TTC549 (cell line): ENCODE data around the gene EPS8L3.
"Not testable (repeated sequence)": the region's sequence is repeated elsewhere in the genome, so short reads cannot be mapped to it uniquely, and the experiment has no call there.

Experiments
- FAIRE-seq: peaks from 2 replicates; lab custom pipeline; 2012; peaks lifted over from hg19 to GRCh38; lab: Jason Lieb, UNC

EPS8L3 gene

DNA sequence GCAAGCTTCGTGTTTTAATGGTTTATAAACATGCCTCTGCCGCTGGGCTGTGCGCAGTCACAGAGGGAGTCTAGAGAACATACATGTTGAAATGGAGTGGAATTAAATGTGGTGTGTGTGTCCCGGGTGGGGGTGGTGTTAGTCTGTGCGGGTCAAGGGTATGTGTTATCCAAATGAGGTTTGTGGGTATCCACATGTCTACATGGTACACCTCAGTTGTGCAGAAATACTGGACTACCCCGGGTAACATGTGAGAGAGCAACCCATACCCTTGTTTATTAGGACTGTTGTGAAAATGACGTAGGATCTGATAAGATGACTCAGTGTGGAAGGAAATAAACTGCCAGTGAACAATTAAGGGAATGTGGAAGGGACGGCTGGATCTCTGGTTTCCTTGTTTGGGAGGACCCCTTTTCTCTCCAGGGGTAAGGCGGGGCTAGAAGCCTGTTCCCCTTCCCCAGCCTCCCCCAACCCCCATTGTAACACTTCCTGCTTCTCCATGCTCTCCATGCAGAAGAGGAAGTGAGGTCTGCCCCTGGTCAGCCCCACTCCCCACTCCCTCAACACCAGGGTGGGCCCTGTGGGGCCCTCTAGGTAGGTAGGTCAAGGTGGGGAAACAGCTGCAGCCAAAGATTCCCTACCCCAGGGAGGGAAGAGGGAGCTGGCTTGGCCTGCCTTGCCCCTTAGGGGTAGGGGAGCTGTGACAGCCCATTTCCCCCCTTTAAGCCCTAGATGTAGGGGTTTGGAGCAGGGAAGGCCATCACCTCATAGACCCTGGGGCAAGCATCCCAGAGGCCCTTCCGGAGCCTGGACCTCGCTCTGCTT, 690 bp downstream of the EPS8L3 start:
- FAIRE-seq = no peak

GRCh38 chr1:109762039-109762585, 1.6 kb downstream of the EPS8L3 start:
- no peak for FAIRE-seq

DNA sequence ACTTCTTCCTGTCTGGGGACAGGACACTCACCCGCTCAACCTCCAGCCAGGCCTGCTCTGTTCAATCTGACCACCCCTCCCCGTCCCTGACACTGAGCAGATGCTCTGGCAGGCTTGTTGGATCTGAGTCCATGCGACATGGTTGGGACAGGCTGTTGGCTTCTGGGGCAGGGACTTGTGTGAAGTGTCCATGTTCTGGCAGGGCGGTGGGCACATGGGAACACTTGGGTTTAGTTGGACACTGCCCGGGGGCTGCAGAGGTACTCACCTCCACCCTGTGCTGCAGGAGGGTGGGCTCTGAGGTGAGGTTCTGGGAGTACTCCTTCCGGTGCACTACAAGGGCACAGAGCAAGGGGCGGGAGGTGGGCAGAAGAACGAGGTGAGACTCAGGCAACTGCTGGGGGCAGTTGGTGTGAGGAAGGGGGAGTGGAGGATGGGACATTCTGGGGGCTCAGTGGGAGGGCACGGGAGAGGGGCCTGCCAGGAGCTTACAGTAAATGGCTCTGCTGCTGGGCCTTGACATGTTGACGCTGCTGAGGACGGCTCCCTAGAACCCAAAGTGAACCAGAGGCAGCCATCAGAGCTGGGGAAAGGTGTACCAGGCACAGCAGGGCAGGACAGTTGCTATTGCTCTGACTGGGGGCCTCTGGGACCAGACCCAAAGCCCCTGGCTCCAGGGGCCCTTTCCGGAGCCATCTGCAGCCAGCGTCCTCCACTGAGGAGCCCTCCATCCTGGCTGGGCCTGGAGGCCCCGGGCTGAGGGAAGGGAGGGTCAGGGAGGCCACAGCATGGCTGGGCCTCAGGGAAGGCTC, 2.3 kb downstream of the EPS8L3 start:
- FAIRE-seq = no peak

- no peak for FAIRE-seq
These were observed 3.0 kb downstream of the EPS8L3 start for GRCh38 chr1:109760581-109761226.

DNA sequence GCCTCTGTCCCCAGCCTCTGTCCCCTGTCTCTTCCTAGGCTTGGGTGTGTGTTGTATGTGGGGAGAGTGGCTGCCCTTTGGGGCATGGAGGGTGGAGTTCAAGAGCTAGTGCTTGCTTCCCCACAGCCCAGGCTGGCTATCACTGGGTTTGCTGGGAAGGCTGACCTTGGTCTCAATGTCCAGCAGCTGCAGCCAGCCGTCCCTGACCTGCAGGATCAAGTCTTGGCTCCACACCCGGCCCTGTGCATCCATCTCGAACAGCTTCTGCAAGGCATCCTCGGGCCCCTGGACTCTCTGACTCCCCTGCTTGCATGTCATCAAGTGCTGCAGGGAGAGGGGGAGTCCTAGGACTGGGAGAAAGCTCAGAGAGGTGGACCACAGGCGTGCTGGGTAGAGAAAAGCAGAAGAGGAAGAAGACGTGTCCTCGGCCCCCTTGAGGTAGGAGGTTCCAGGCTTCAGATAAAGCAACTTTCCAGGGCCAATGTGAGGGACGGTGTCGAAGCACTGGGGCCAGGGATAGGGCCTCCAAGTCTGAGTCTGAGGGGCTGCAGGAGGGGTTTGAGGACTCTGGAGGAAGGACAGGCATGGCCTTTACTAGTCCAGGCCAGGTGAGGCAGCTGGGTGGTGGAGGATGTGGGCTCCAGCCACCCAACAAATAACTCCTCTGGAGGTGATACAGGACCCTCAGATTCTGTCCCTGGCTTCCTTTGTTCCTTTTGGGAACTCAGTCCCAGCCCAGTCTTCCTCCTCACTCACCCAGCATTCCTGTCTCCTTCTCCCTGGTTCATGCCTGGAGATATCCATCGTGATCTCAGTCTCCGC, 4.0 kb downstream of the EPS8L3 start:
- no peak for FAIRE-seq

DNA sequence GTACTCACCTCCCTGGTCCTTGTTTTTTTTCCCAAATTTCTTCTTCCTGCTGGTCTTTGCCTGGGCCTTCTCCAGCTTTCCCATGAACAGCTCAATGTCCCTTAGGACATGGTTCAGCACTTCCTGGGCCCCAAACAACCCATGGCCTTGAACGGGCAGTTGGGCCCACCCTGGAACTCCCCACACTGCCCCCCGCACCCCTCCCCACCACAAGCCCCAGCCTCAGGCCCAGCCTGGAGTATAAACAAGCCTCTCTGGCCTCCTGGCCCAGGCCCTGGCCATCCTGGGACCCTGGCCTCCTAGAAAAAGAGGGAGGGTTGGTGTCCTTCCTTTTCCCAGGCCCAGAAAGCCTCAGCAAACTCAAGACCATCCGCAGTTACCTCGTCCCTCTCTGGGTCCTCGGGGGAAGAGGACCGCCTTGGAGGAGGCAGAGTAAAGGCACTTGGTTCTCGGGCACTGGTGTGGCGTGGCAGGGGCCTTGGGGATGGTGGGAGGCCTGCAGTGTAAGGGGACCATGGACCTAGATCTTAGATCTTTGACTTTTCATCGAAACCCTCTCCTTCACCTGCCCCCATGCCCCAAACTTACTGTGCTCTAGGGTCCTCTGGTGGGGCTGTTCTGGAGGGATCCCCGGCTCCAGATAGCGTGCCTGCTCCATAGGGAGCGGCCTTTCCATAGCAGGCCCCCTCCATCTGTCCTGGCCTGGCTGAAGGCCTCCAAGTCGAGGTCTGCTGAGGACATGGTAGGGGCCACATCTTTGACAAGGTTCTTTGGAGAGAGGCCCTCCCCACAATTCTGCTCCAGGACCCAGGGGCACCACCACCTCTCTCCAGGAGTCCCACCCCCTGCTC, 5.6 kb downstream of the EPS8L3 start:
- no peak for FAIRE-seq

GRCh38 chr1:109756848-109757521, 6.7 kb downstream of the EPS8L3 start:
- no peak for FAIRE-seq

- FAIRE-seq = not testable (repeated sequence)
These were observed 7.4 kb downstream of the EPS8L3 start for GRCh38 chr1:109756325-109756724.

- FAIRE-seq = no peak
These were observed 9.0 kb downstream of the EPS8L3 start for GRCh38 chr1:109754738-109755137.

DNA sequence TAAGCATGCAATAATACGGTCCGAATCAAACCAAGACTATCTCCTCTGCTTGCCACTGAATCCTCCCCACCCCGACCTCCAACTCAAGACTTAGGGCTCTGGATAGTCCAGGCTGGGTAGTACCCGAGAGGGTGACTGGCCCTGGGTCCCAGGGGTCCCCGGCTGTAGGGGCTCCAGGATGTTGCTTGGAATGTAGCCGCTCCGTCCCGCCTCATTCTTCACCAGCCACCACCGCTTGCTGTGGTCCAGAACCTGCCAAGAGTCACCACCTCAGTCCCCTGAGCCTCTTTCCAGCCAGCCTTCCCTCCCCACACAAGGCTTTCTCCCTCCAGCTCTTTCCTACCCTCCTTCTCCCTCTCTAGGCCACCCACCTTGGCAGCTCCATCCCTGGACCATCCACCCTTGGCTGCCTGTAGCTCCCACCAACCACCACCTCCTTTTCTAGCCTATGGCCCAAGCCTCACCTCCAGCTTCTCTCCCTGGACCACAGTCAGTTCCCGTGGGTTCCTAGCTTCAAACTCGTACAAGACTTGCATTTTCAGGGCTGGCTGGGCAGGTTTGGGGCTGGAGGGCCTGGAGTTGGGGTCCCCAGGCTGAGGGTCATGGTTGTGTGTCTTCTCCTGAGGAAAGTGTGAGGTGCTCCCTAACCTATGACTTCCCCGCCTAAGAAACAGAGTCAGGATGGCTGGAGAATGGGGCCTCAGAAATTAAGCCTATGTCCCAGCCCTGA, 12.0 kb downstream of the EPS8L3 start:
- FAIRE-seq = no peak

GRCh38 chr1:109750920-109751319, 12.8 kb downstream of the EPS8L3 start:
- FAIRE-seq = no peak

GRCh38 chr1:109750241-109750882, 13.4 kb downstream of the EPS8L3 start:
- FAIRE-seq = no peak

GRCh38 chr1:109749221-109749620, 14.5 kb downstream of the EPS8L3 start:
- no peak for FAIRE-seq

DNA sequence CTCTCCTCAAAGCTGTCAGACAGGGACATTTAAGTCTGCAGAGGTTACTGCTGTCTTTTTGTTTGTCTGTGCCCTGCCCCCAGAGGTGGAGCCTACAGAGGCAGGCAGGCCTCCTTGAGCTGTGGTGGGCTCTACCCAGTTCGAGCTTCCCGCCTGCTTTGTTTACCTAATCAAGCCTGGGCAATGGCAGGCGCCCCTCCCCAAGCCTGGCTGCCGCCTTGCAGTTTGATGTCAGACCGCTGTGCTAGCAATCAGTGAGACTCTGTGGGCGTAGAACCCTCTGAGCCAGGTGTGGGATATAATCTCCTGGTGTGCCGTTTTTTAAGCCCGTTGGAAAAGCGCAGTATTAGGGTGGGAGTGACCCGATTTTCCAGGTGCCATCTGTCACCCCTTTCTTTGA, 15.4 kb downstream of the EPS8L3 start:
- FAIRE-seq = not testable (repeated sequence)

- FAIRE-seq = no peak
These were observed 22.9 kb downstream of the EPS8L3 start, which contains the start of gene GSTM3 for GRCh38 chr1:109740615-109741373. TSS of gene GSTM3 (minus strand) at chr1:109741038. CDS start at chr1:109740287, 751 bp downstream.

DNA sequence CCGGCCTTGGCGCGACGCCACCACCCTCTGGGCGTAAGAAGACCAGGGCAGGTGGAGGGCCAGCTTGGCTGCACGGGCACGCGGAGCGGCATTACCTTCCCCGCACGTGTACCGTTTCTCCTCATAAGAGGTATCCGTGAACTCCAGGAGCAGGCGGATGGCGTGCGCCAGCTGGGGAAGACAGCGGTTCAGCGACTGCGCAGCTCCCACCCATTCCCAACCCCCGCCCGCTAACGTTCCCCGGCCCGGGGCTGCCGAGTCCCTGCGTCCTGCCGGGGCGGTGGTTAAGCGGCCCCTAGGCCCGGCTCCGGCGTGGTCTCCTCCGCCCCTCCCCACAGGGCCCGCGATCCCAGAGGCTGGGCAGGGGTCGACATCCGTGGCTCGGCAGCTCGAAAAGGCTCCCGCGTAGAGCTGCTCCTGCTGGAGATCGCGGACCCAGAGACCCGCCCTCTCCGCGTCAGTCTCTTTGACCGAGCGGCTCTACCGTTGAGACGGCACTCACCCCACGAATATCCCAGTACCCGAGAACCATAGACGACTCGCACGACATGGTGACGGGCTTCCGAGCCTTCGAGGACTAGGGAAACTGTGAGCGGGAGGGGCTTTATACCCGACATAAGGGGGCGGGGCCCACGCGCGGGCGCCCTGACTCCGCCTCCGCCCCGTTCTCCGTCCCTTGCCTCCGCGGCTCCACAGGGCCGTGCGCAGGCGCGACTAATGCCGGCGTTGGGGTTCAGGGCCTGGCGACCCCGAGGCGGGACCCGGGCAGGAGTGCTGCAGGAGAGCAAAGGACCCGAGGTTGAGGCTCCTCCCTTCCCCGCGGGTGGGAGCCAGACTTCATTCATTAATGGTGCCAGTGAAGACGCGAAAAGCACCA, 23.7 kb downstream of the EPS8L3 start:
- FAIRE-seq = no peak

GRCh38 chr1:109733236-109733870, 30.4 kb downstream of the EPS8L3 start:
- FAIRE-seq = no peak
